Measurements from ENCODE around the gene TANGO2.

Gene TANGO2

DNA sequence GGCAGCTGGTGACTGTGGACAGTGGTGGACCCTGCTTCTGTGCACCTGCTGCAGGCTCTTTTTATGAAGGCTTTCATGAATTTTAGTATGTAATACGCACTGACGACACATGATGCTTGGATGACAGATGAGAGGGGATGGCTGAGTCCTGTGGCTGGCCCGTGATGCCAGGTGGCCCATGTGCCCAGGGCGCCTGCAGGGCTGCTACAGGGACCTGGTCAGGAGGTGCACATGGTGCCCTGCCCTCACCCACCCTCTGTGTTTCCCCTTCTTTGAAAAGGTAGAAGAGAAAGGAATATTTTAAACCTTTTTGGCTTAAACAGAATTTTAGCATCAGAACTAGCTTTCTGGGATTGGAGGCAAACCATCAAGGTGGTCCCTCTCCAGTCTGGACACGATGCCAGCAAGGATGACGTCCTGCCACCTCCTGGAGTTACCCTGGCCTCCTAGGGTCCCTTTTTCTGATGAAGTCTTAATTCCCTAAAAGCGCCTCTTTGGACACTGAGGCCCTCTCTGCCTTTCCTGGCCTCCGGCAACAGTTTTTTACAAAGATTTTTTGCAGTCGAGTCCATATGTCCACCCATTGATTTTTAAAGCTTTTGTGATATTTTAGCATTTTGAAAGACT, 89.6 kb downstream of the TANGO2 start:
- FAIRE-seq (no peak), DNase-seq (ENCODE audit: extremely low spot score, insufficient read length, low read depth) (no peak)

- FAIRE-seq = peak; percentile 31
- DNase-seq (ENCODE audit: extremely low spot score, insufficient read length, low read depth) = no peak
Observed at GRCh38 chr22:20111045-20111688, 90.3 kb downstream of the TANGO2 start.

GRCh38 chr22:20111689-20112622, 91.0 kb downstream of the TANGO2 start:
- no peak for FAIRE-seq

DNA sequence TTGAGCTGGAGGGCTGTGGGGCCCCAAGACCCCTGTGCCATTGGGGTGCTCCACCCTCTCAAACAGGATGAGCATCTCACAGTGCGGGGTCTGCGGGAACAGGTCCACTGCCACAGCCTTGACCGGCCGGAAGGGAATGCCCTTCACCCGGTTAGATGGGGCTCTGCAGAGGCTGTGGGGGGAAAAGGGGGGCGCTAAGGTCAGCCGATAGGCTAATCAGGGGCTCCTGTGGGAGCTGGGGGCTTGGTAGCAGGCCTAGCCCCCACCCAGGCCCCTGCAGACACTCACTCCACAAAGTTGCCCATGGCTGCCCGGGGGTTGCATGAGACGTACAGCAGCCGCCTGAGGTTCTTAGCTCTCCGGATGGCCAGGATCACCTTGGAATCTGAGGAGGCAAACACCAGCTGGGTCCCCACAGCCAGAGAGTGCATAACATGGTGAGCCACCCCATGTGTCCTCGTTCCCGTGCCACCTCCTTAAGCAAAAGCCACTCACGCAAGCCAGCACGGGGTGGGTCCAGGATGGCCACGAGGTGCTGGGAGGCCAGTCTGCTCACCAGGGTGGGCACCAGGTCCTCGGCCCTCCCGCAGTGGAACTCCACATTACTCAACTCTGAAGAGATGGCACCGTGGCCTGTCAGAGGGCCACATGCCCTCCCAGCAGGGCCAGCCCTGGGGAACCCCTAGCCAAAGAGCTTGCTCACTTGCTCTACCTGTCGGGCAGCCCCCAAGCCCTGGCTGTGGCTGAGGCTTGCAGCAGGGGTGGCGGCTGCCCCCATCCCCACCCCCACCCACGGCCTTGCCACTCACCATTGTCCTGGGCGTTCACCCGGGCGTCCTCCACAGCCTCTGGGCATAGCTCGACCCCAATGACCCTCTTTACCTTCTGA, 92.0 kb downstream of the TANGO2 start:
- DNase-seq (ENCODE audit: extremely low spot score, insufficient read length, low read depth) = no peak
- FAIRE-seq = no peak

More at GRCh38 chr22:20111689-20112622, 91.0 kb downstream of the TANGO2 start:
- DNase-seq (ENCODE audit: extremely low spot score, insufficient read length, low read depth) = no peak

GRCh38 chr22:20113551-20114310, 92.8 kb downstream of the TANGO2 start:
- FAIRE-seq (no peak), DNase-seq (ENCODE audit: extremely low spot score, insufficient read length, low read depth) (no peak)

DNA sequence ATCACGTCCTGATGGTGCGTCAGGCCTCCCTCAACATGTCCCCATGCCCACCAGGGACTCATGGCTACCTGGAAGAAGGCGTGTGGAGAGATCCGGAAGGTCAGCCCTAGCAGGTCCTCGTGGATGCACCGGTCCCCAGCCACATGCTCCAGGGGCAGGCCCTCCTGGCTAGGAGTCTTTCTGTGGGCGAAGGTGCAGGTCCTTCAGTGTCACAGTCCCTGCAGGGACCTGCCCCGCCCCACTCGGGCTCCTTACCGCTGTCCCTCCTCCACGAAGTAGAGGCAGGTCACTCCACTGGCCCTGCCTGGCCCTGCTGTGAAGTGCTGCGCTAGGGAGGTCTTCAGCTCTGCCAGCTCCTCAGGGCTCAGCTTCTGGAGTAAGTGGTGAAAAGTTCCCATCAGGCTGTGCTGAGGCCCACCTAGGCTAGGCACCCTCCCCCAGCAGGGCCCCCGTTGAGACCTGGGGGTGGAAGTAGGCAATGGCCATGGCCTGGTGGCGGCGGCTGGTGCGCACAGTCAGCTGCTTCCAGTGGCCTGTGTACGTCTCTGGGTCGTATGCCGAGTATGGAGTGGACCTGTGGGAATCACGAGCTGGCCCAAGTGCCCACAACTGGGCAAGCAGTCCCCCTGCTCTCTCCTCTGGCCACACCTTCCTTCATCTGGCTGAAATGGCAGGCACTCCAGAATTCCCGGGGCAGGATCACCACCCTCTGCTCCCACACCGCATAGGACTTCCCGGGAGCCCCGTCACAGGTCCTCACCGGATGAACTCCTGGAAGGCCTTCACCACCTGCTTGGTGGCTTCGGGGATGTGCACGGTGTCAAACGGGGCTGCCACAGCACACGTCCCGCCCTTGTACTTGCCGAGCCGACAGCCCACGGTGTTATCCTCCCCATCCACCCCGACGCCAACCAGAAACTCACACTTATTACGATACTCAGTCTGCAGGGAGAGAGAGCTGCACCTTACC, 93.9 kb downstream of the TANGO2 start:
- DNase-seq (ENCODE audit: extremely low spot score, insufficient read length, low read depth) (no peak), FAIRE-seq (no peak)

DNA sequence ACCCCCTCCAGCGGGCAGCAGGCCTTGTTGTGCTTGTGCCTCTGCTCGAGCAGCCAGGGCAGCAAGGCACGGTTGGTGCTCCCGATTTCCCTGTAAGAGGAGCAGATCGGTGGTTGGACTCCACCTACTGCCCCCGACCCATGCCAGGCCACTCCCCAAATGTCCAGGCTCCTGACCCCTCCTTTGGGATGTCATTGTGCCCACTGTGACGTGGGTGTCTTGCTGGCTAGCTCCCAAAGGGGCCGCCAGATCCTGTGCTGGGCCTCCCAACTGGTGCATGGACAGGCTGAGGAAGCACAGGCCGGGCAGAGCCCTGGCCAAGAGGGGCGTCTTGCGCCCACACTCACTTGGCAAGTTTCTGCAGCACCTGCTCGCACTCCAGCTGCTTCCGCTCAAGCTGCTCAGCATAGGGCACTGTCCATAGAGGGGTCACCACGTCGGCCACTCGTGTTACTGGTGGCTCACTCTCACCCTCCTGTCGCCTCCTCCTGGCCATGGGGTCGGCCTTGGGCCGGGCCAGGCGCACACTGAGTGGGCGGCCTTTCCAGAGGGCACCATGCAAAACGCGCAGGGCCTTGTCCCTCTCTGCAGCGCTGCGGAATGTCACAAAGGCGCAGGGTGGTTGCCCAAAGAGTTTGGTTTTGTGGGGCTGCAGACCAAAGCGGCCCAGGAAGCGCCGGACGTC, 94.9 kb downstream of the TANGO2 start, which contains the start of gene RANBP1:
TSS of gene RANBP1 (plus strand) at position 414 of the 685 bp plus-strand sequence. CDS start at position 495, 81 bp downstream.
- DNase-seq (ENCODE audit: extremely low spot score, insufficient read length, low read depth) = no peak
- no peak for FAIRE-seq

GRCh38 chr22:20116376-20116950, 95.6 kb downstream of the TANGO2 start:
- DNase-seq (ENCODE audit: extremely low spot score, insufficient read length, low read depth) (no peak), FAIRE-seq (no peak)
